DOHH2 (cell line): Measurements from ENCODE around the gene AKNA.

Source experiments
- EZH2phosphoT487 ChIP-seq: fragments of 200-600 bp; sonication (generic); IDR thresholded peaks from 2 replicates; pipeline ENCODE4 v1.6.1; 2017; ENCODE audit warnings: borderline replicate concordance, mild to moderate bottlenecking, antibody characterized with exemption, low read length, moderate library complexity, mixed read lengths
- TF ChIP-seq, protein P1 (sequence below): fragments of 200-600 bp; sonication (generic); IDR thresholded peaks from one replicate; pipeline ENCODE4 v1.5.1; 2014; ENCODE audit warnings: antibody characterized with exemption, mild to moderate bottlenecking, low read depth, low read length; ENCODE audit not compliant: poor library complexity, severe bottlenecking

DNA sequence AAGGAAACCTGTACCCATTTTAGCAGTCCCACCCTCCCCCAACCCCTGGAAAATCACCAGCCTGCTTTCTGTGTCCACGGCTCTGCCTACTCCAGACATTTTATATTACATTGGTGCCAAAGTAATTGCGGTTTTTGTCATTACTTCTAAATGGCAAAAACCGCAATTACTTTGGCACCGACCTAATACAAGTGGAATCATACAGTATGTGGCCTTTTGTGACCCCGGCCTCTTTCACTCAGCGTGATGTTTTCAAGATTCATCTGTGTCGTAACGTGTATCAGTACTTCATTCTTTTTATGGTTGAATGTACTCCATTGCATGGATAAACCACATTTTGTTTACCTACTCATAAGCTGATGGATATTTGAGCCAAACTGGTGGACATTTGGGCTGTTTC lies 74.6 kb downstream of the AKNA start:
- TF ChIP-seq, protein P1, sequence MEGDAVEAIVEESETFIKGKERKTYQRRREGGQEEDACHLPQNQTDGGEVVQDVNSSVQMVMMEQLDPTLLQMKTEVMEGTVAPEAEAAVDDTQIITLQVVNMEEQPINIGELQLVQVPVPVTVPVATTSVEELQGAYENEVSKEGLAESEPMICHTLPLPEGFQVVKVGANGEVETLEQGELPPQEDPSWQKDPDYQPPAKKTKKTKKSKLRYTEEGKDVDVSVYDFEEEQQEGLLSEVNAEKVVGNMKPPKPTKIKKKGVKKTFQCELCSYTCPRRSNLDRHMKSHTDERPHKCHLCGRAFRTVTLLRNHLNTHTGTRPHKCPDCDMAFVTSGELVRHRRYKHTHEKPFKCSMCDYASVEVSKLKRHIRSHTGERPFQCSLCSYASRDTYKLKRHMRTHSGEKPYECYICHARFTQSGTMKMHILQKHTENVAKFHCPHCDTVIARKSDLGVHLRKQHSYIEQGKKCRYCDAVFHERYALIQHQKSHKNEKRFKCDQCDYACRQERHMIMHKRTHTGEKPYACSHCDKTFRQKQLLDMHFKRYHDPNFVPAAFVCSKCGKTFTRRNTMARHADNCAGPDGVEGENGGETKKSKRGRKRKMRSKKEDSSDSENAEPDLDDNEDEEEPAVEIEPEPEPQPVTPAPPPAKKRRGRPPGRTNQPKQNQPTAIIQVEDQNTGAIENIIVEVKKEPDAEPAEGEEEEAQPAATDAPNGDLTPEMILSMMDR: no peak
- no peak for TF ChIP-seq EZH2phosphoT487
